Ecto neural progenitor cell (in vitro differentiated cells): ENCODE measurements around the gene TSPAN14.
"Not testable (repeated sequence)": the region's sequence is repeated elsewhere in the genome, so short reads cannot be mapped to it uniquely, and the experiment has no call there.

Source experiments
- DNase-seq: peaks from one replicate; pipeline ENCODE4 v3.0.0-alpha.2; 2018; ENCODE audit warnings: low spot score

TSPAN14 gene

DNA sequence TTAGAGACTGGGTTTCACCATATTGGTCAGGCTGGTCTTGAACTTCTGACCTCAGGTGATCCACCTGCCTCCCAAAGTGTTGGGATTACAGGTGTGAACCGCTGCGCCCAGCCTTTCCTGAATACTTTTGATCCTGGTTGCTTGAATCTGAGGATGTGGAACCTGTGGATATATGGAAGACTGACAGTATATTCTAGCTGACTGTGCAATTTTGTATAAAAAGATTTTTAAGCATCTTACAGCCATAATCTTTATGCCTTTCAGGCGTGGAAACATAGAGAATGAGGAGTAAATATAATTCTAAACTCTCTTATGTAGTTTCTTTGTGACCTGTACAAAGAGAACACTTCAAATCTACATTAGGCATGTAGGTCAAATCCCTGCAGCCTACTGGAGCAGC is 16.2 kb downstream of the TSPAN14 start:
- DNase-seq = no peak

DNA sequence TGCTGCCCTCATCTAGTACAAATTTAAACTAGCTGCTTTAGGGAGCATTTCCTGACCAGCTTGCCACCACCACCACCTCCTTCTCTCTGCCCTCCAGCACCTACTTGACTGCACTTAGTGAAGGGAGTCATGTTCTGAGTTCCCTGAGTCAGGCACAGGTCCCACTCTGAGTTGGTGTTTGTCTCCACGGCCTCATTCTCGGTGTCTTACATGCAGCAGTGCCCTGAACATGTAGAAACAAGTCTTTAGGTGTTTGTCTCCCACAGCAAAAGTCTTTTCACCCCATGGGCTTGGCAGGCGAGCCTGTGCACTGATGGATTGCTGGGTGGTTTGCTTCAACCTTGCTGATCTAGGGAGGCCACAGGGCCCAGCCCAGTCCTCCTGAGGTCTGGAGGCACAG is 16.9 kb downstream of the TSPAN14 start:
- DNase-seq = no peak

DNA sequence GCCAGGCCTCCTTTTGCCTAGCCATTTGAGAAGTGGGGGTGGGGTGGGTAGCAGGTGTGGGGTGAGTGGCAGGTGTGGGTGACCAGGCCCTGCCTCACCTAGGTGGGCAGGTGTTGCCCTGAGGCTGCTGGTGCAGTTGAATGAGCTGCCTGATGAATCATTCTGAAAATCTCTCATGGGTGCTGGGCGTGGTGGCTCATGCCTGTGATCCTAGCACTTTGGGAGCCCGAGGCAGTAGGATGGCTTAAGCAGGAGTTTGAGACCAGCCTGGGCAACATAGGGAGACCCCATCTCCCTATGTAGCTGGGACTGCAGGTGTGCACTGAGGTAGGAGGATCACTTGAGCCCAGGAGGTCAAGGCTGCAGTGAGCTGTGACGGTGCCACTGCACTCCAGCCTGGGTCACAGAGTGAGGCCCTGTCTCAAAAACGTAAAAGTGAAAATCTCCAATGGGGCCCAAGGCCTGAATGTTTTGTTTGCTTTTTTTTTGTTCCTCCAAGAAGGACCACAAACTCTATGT is 17.7 kb downstream of the TSPAN14 start:
- DNase-seq = no peak

DNA sequence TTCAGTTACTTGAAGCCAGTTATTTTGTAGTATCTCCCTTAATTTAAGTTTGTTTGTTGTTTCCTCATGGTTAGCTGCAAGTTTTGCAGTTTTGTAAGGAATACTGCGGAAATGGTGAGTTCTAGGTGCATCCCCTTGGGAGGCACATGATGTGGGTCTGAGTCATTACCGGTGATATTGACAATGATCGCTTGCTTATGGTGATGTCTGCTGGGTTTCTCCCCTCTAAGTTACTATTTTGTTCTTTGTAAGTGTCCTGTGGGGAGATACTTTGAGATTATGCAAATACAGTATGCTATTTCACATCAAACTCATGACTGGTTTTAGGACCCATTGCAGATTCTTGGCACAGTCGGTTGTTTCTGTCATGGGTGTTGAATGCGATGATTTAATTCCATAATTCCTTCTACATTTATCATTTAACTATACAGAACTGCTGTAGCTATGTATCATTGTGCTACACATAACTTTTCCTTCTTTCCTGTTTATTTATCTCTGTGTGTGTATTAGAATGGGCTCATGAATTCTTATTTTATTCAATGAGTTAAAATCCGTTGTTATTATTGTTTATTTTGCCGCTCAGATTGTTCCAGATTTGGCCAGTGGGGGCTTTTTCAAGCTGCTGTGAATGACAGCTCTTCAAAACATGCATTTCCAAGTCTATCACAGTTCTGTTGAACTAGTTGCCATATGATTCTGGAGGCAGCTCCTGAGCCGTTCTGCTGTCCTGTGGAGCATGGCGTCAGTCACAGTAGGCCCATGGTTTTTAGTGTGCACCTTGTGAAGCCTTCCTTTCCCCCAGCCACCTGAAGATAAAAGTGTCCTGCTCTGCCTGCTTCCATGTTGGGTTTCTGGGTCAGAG is 18.4 kb downstream of the TSPAN14 start:
- DNase-seq = no peak

DNA sequence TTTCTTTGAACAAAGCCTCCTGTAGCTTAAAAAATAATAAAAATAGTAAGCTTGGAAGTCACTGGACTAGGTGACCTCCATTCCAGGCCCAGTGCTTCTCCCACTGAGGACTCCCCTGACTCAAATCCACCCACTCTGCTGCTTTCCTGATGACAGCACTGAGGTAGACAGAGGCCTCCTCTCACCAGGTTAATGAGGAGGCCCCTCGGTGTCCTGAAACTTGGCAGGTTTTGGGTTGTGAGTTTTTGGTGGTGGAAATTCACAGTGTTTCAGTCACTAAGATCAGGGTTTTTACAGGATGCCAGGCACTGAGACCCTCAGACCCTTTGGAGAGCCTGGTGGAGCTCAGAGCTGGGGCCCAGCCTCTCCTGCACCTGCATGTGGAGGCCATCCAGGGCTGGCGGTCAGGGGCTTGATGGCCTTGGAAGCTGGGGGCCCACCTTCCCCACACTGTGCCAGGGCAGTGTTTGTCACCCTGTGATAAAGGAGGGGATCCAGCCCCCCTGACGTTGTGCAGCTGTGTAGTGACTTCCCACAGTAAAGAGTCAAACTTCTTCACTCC is 19.1 kb downstream of the TSPAN14 start:
- DNase-seq = no peak

DNA sequence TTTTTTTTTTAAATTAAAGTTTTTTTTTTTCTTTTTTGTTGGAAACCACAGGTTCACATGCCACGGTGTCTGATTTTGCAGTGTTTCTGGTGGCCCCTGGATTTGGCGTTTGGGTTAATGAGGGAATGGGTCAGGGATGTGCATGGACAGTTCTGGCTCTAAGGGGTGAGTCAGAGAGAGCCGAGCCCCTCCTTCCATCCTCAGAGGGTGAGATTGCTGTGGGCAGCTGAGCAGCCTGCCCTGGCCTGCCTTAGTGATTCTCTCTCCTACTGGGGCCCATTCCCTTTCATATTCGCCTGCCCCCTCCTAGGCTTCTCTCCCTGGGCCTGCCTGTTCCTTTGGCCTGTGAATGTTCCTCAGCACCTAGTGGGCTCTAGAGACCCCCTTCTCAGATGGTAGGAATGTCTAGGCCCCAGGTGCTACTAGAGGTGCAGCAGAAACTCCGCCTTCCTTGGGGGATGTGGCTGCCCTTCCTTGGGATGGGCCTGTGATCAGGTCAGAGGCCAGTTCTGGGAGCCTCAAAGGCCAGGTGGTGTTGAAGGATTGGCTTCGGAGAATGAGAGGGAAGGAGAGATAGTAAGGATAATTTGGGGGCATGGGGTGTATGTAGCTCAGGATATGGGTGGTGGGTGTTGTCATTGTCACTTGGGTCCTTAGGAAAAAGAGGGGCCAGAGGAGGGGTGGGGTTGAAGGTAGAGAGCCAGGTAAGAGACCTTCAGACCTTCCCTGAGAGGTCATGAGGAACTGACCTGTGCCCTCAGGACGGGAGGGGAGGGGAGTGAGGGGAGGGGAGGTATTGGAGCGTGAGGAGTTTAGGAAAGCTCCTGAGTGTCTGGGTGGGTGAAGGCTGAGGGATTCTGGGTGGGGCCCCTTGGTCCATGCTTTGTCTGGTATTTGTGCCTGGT is 19.8 kb downstream of the TSPAN14 start:
- no peak for DNase-seq

DNA sequence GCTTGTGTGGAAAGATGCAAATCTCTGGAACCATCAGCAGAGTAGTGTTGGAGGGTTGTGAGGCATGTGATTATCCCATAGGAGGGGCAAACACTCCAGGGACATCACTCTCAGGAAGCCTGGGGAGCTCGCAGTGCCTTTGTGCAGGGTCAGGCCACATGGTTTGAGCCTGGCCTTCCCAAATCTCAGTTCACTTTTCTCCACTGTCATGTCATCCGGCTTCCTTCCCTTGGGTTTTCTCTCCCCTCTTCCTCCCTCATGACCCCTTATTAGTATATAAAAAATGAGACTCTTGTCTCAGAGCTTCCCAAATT is 20.4 kb downstream of the TSPAN14 start:
- DNase-seq = peak; percentile 47

DNA sequence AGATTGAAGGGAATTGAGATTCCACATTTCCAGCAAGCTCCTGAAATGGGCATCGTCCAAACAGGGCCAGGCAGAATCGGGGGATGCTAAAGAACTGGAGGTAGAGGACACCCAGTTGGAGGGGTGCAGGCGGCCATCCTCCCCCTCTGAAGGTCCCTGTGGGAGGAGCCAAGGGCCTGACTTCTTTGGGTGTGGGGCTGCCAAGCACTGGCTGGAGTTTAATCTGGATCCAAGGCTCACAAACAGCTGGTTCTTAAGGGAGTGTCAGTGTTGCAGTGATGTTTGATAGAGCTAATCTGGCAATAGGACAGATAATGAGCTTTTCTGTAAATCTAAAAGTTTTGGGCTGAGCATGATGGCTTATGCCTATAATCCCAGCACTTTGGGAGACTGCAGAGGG is 20.8 kb downstream of the TSPAN14 start:
- DNase-seq = no peak

DNA sequence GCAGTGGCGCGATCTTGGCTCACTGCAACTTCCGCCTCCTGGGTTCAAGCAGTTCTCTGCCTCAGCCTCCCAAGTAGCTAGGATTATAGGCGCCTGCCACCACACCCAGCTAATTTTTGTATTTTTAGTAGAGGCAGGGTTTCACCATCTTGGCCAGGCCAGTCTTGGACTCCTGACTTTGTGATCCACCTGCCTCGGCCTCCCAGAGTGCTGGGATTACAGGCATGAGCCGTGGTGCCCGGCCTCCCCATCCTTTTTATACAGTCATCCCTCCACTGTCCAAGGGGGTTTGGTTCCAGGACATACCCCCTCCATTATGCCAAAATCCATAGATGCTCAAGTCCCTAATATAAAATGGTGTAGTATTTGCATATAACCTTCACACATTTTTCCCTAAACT is 21.5 kb downstream of the TSPAN14 start:
- not testable (repeated sequence) for DNase-seq

DNA sequence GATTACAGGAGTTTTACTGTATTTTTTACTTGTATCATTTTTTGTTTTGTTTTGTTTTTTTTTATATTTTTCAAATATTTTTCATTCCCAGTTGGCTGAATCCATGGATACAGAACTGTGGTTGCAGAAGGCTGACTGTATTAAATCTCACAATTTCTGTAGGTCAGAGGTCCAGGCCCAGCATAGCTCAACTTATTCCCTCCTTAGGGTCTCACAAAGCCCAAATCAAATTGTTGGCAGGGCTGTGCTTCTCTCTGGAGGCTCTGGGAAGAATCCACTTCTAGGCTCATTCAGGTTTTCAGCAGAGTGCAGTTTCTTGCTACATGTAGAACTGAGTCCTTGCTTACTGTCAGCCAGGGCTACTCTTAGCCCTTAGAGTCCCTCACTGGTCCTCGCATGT is 22.6 kb downstream of the TSPAN14 start:
- no peak for DNase-seq

DNA sequence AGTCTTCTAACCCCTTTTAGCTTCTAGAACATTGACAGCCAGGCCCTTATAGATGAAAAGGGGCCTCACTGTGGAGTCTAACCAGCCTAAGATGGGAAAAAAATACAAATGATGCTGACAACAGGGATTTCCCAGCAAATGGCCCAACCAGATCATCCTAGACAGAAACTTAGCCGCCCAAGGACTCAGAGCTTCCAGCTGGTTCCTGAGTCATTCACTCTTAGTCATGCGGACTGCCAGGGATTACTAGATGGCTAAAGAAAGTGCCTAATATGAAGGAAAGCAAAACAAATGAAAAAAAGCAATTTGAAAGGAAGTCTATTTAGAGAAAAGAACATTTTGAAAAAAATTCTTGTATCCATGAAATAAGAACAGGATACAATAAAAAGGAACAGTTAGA is 23.7 kb downstream of the TSPAN14 start:
- DNase-seq = no peak

DNA sequence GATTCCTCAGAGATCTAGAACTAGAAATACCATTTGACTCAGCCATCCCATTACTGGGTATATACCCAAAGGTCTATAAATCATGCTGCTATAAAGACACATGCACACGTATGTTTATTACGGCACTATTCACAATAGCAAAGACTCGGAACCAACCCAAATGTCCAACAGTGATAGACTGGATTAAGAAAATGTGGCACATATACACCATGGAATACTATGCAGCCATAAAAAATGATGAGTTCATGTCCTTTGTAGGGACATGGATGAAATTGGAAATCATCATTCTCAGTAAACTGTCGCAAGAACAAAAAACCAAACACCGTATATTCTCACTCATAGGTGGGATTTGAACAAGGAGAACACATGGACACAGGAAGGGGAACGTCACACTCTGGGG is 26.3 kb downstream of the TSPAN14 start:
- DNase-seq = not testable (repeated sequence)

DNA sequence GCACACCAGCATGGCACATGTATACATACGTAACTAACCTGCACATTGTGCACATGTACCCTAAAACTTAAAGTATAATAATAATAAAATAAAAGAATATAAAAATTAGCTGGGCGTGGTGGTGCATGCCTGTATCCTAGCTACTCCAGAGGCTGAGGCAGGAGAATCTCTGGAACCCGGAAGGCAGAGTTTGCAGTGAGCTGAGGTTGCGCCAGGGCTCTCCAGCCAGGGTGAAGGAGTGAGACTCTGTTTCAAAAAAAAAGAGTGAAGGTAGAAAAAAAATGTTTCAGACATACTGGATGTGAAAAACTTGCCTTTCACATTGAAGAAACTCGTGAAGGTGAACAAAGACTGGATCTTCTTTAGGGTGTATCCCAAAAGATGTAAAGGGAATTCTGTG is 26.7 kb downstream of the TSPAN14 start:
- no peak for DNase-seq

DNA sequence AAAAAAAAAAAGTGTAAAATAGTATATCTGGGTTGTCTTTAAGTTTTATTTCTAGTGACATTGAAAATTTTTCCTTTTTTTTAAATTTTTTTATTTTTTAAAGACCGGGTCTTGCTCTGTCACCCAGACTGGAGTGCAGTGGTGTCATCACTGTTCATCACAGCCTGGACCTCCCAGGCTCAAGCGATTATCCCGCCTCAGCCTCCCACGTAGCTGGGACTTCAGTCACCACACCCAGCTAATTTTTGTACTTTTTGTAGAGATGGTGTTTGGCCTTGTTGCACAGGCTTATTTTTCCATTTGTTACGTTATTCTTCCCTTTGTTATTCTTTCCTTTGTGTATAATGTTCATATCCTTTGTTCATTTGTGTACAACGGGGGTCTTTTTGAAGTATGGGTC is 30.1 kb downstream of the TSPAN14 start:
- DNase-seq = no peak

DNA sequence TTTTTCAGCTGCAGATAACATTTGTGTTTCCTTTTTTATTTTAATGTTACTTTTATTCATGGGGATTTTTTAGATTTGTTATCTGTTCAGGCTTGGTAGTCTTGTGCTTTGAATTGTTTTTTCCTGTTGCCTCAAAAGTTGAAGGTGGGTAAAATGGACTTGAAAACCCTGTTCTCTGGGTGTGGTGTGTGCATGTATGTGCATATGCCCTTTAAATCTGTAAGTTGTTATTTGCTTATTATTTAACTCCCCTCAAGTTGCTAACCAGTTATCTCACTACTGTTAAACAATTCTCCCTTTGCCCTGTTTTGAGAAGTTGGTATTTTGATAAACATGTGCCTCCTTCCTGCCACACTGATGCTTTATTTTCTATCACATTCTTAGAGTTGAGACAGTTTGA is 30.6 kb downstream of the TSPAN14 start:
- no peak for DNase-seq

DNA sequence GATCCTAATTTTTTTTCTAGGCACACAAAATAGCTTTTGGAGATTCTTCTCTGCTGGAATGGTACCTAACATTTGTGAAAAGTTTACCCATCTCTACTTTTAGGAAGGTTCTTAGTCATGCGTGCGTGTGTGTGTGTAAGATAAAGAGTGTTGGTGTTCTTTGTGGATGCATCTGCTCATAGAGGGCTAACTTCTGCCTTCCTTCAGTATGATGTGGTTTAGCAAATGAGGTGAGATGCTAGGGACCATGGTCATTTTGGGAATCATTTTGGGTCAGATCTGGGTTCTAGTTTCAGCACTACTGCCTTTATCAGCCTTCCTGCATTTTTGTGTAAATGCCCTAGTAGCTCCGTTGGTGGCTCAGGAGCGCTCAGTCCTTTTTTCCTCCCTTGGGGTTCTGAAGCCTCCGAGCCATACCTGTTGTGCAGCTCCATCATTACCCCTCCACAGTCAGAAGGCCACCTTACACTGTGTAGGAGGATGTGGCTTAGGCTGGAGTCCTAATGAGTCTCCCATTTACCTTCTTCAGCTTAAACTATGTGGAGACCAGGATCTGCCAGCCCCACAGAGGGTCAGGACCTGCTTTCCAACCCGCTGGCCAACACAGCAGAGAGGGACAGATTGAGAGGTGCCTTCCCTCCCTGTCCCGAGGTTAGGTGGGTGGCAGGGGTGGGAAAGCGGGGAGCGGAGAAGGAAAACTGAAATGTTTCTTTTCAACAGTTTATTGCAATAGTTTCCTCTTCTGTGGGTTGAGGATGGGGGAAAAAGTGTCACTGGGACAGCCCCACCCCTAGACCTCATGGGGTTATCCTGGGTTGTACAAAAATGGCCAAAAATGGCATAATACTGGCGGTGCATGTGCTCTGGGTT is 31.2 kb downstream of the TSPAN14 start:
- DNase-seq = no peak

DNA sequence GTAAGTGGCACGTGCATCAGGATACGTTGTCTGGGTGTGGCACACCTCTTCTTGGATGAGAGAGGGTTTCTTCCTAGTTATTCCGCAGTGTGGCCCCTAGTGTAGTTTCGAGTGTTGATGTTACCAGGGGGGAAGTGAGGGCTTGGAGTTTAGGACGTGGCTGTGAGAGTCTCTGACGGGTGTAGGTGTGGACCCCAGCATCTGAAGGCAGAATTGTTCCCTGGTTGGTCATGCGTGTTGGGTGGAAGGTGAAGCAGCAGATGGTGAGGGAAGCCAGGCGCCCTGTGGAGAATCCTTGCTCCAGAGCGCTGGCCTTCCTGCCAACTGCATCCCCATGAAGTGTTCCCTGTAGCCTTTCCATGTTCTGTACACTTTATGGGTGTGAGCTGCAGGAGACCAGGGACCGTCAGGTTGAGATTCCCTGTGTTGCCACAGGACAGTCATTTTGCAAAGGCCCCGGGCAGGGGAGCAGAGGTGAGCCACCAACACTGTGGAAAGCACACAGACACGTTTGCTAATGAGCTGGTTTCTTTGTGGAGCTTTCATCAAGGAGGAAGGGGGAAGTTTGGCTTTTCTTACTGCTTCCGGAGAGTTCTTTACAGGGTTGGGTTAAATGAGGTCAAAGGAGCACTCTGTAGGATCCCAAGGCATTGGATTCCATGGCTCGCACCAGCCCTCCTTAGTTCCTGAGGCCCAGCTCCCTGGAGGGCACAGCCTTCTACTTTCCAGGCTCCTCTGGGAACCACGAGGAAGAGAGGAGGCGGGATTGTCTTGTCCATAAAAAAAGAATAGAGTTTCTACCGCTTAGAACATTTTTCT is 32.0 kb downstream of the TSPAN14 start:
- no peak for DNase-seq

DNA sequence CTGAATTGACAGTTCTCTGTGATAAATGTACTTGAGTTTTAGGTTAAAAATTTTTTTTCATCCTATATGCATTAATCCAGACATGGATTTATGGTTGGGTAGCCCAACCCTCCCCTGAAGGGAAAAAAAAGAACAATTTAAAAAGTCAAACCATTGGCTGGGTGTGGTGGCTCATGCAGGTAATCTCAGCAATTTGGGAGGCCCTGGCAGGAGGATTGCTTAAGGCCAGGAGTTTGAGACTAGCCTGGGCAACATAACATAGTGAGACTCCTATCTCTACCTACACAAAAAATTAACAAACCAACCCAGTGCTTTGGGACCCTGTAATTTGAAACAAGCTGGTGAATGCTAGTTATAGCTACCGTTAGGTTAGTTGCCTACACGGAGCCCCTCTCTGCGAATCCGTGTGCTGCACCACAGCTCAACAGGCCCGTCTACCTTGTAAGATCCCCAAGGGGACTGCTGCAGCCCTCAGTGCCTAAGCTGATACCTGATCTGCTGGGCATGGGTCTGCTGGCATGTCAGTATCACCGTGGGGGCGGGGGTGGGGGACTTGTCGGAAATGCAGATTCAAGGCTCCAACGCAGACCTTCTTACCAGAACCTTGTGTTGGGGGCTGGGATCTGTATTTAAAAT is 32.8 kb downstream of the TSPAN14 start:
- no peak for DNase-seq

DNA sequence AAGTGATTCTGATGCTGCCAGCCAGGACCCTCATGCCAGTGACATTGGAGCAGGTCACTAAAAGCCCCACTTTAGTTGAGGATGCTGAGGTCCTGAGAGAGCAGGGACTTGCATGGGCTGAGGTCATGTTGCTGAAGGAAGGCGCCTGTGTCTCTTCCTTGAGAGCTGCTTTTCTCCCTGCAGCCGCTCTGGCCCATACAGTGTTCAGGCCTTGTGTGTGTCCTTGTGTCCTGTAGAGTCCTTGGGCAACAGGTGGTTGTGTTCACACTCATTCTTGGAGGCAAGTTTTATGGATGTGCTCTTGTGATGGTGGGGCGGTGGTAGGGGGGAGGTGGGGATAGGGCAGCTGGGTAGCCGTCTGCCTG is 33.3 kb downstream of the TSPAN14 start:
- DNase-seq = no peak

DNA sequence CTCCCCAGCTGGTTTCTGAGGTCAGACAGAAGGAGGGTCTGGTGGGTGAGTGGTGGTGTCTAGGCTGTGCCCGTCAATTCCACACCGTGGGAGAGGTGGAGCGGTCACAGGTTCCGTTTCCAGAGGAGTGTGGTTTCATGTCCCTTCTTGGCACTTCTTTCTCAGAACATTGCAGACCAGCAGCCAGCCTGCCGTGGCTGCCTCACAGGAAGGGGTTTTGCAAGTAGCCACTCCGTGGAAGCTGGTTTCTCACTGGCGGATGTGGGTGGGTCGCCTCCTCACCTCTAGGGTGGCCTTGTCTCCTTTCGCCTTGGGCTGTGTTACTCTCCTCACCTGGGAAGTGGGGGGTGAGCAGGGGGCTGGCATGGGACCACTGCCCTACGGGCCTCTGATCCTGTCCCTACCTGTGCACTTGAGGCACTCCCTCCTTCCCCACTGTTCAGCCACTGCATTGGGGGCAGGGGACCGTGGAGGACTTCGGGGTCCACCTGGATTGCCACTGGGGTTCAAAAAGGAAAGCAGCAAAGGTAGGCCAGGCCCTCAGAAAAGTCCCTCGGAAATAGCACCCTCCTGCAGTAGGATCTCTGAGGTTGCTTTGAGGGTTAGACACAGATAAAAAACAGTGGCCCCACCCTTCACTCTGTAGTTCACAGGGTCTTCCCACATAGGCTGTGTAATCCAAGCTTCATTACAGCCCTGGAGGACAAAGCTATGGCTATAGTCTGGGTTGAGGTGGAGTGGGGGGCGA is 33.9 kb downstream of the TSPAN14 start:
- no peak for DNase-seq
